ENCODE results near the gene SLC2A11.

Gene SLC2A11

DNA sequence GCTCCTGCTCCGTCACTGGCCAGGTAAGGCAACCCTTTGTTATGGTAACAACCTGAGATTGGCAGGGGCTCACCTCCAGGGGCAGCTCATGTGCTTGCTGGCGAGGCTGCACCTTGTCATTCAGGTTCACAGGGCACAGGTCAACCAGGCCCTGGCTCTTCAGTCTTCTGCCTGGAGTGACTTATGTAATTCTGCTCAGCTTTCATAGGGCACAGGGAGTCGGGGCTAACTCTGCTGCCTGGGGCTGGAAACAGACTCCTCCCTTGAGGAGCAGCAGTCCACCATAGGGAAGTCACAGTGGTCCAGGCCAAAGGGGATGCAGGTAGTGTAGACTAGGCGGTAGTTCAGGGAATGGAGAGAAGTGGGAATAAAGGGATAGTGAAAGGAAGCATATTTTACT is 35.0 kb downstream of the SLC2A11 start:
- H3K4me3 ChIP-seq (replicated peaks in 1 of 2; ENCODE audit: low read depth in 2 of 2, low read length in 2 of 2), result no peak overlapping the region
- TF ChIP-seq, protein P1, sequence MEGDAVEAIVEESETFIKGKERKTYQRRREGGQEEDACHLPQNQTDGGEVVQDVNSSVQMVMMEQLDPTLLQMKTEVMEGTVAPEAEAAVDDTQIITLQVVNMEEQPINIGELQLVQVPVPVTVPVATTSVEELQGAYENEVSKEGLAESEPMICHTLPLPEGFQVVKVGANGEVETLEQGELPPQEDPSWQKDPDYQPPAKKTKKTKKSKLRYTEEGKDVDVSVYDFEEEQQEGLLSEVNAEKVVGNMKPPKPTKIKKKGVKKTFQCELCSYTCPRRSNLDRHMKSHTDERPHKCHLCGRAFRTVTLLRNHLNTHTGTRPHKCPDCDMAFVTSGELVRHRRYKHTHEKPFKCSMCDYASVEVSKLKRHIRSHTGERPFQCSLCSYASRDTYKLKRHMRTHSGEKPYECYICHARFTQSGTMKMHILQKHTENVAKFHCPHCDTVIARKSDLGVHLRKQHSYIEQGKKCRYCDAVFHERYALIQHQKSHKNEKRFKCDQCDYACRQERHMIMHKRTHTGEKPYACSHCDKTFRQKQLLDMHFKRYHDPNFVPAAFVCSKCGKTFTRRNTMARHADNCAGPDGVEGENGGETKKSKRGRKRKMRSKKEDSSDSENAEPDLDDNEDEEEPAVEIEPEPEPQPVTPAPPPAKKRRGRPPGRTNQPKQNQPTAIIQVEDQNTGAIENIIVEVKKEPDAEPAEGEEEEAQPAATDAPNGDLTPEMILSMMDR (IDR thresholded peaks at IDR 0.05; ENCODE audit: low read depth, low read length), result no peak
- no peak for DNase-seq (ENCODE audit: low read depth in 2 of 2)

DNA sequence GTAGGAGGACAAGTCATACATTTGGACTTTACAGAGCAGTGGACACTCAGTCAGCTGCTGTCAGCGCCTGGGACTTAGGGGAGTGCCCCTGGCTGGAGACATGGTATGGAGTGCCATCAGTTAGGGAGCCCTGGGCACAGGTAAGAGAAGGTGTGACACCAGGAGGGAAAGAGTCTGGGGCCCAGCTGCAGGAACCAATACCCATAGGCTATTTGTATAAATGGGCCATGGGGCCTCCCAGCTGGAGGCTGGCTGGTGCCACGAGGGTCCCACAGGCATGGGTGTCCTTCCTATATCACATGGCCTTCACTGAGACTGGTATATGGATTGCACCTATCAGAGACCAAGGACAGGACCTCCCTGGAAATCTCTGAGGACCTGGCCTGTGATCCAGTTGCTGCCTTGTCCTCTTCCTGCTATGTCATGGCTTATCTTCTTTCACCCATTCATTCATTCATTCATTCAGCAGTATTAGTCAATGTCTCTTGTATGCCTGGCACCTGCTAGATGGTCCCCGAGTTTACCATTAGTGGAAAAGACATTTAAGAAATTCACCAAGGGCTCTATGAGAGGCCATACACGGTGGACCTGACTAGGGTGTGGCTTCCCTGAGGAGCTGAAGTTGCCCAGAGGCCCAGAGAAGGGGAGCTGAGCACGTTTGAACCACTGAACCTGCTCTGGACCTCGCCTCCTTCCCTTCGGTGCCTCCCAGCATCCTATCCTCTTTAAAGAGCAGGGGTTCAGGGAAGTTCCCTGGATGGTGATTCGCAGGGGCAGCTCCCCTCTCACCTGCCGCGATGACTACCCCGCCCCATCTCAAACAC is 35.7 kb downstream of the SLC2A11 start:
- DNase-seq (ENCODE audit: low read depth in 2 of 2), result no peak
- TF ChIP-seq, protein P1 (IDR thresholded peaks at IDR 0.05; ENCODE audit: low read depth, low read length), result no peak
- H3K4me3 ChIP-seq (replicated peaks in 1 of 2; ENCODE audit: low read depth in 2 of 2, low read length in 2 of 2), result peak overlapping the region; percentile 47 to 92

DNA sequence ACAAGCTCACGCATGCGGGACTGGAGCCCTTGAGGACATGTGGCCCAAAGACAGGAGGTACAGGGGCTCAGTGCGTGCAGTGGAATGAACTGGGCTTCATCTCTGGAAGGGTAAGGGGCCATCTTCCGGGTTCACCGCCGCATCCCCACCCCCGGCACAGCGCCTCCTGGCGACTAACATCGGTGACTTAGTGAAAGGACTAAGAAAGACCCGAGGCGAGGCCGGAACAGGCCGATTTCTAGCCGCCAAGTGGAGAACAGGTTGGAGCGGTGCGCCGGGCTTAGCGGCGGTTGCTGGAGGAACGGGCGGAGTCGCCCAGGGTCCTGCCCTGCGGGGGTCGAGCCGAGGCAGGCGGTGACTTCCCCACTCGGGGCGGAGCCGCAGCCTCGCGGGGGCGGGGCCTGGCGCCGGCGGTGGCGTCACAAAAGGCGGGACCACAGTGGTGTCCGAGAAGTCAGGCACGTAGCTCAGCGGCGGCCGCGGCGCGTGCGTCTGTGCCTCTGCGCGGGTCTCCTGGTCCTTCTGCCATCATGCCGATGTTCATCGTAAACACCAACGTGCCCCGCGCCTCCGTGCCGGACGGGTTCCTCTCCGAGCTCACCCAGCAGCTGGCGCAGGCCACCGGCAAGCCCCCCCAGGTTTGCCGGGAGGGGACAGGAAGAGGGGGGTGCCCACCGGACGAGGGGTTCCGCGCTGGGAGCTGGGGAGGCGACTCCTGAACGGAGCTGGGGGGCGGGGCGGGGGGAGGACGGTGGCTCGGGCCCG is 36.5 kb downstream of the SLC2A11 start, which contains the start of gene MIF:
Gene MIF, plus strand, starts transcription at position 439 of the 765 bp plus-strand sequence. Its CDS starts 92 bp downstream, at position 531.
- peak; percentile 92 to 97 for DNase-seq (ENCODE audit: low read depth in 2 of 2)
- TF ChIP-seq, protein P1 (IDR thresholded peaks at IDR 0.05; ENCODE audit: low read depth, low read length), result peak; percentile 83
- peak within 1 kb of the TSS; percentile 78 to 92 for H3K4me3 ChIP-seq (replicated peaks in 1 of 2; ENCODE audit: low read depth in 2 of 2, low read length in 2 of 2)

DNA sequence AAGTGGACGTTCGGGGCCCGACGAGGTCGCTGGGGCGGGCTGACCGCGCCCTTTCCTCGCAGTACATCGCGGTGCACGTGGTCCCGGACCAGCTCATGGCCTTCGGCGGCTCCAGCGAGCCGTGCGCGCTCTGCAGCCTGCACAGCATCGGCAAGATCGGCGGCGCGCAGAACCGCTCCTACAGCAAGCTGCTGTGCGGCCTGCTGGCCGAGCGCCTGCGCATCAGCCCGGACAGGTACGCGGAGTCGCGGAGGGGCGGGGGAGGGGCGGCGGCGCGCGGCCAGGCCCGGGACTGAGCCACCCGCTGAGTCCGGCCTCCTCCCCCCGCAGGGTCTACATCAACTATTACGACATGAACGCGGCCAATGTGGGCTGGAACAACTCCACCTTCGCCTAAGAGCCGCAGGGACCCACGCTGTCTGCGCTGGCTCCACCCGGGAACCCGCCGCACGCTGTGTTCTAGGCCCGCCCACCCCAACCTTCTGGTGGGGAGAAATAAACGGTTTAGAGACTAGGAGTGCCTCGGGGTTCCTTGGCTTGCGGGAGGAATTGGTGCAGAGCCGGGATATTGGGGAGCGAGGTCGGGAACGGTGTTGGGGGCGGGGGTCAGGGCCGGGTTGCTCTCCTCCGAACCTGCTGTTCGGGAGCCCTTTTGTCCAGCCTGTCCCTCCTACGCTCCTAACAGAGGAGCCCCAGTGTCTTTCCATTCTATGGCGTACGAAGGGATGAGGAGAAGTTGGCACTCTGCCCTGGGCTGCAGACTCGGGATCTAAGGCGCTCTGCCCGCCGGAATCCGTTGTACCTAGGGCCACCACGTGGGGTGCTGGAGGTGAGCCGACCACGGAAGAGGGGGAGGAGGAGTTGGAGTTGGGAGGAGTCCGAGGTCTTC is 37.3 kb downstream of the SLC2A11 start:
- TF ChIP-seq, protein P1 (IDR thresholded peaks at IDR 0.05; ENCODE audit: low read depth, low read length), result peak; percentile 45
- DNase-seq (ENCODE audit: low read depth in 2 of 2), result peak; percentile 79 to 83
- peak overlapping the region; percentile 78 to 92 for H3K4me3 ChIP-seq (replicated peaks in 1 of 2; ENCODE audit: low read depth in 2 of 2, low read length in 2 of 2)

DNA sequence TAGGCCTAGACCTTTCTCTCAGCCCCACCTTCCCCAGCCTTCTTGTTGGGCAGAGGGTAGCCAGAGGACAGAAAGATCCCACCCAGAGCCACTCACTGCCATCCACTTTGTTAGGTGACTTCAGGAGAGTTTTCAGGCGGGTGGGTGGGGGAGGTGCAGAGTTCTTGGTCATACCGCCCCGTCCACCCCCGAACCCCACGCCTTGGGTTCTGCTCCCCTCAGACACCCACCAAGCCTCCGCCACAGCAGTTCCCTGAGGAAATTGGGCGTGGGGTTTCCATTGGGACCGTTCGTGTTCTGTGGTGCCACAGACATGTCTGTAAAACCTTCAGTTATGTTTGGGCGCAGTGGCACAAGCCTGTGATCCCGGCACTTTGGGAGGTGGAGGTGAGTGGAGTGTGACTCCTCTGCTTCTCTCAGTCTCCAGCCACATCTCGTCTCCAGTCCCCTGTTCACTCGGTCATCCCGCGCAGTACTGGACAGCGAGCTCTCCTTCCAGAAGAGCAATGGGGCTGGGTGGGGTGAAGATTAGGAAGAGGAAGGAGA is 38.0 kb downstream of the SLC2A11 start:
- H3K4me3 ChIP-seq (replicated peaks in 1 of 2; ENCODE audit: low read depth in 2 of 2, low read length in 2 of 2), result peak overlapping the region; percentile 78 to 92
- TF ChIP-seq, protein P1 (IDR thresholded peaks at IDR 0.05; ENCODE audit: low read depth, low read length), result no peak
- no peak for DNase-seq (ENCODE audit: low read depth in 2 of 2)

DNA sequence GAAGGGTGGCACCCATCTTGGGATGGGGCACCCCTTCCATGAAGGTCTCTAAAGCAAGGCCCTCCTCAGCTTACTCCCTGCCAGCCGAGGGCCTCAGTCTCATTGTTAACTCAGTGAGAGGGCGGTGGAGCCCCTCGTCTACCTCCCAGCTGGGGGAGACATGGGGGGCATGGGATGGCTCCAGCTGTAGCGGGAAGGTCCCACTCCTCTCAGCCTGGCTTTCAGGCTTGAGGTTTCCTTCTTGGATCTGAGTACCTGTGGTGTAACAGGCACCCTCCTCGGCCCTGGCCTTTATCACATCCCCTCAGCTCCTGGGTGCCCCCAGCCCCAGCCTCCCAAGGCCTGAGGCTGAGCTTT is 38.5 kb downstream of the SLC2A11 start:
- H3K4me3 ChIP-seq (replicated peaks in 1 of 2; ENCODE audit: low read depth in 2 of 2, low read length in 2 of 2), result peak overlapping the region in 1 of 2 donors; percentile 92
- TF ChIP-seq, protein P1 (IDR thresholded peaks at IDR 0.05; ENCODE audit: low read depth, low read length), result no peak

More for the DNA sequence above, 38.5 kb downstream of the SLC2A11 start:
- no peak for DNase-seq (ENCODE audit: low read depth in 2 of 2)
